GM04504 (cell line): ENCODE results near the gene MRPL38.
"Not testable (repeated sequence)": the region's sequence is repeated elsewhere in the genome, so short reads cannot be mapped to it uniquely, and the experiment has no call there.

Experiments used
- DNase-seq: peaks from one replicate; pipeline ENCODE4 v3.0.0-alpha.2; 2012; ENCODE audit warnings: low read depth

MRPL38 gene

GRCh38 chr17:75854101-75854748, 50.5 kb downstream of the MRPL38 start:
- DNase-seq, result peak; percentile 56

GRCh38 chr17:75853433-75853832, 51.3 kb downstream of the MRPL38 start:
- peak; percentile 58 for DNase-seq

GRCh38 chr17:75851693-75851991, 53.0 kb downstream of the MRPL38 start:
- DNase-seq, result not testable (repeated sequence)

GRCh38 chr17:75850928-75851692, 53.6 kb downstream of the MRPL38 start:
- no peak for DNase-seq

GRCh38 chr17:75849724-75850123, 55.0 kb downstream of the MRPL38 start:
- no peak for DNase-seq

GRCh38 chr17:75849279-75849646, 55.4 kb downstream of the MRPL38 start:
- no peak for DNase-seq
